ENCODE measurements around the gene COL24A1. TPM values are rescaled to one million over a fixed set of nuclear protein-coding genes. Genes with fewer than 3 reads are reported as not detected.

Gene COL24A1
- total RNA-seq, 1 experiment from 2014 or later: 0.35 TPM

DNA sequence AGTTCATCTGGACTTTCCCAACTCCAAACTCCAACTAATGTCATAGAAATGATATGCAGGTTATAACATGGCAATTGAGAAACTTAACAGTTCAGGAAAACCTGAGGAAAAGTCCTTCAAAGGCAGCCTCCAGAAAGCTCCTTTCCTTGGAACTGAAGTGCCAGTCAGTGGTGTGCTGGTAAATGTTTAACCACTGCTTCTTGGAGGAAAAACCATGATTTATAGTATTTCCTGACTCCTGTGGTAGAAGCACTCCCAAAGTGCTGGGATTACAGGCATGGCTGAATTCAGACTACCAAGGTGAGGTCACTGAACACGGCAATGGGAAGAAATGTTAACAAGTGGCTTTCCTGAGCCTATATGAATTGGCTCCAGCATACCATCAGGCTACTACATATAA, 421.6 kb downstream of the COL24A1 start:
- Histone ChIP-seq H3K23me2 (ENCODE audit: insufficient read length, low read depth, low read length, poor library complexity, severe bottlenecking) (no peaks in the 10 kb centered on the region), H4K91ac (ENCODE audit: insufficient read length, low read depth, low read length) (no peak overlapping the region), H3K4ac (ENCODE audit: low read depth, low read length) (no peak overlapping the region), H3K9ac (ENCODE audit: extremely low read depth, insufficient read length, low read length) (no peak overlapping the region), H3K79me2 (ENCODE audit: insufficient read depth, low read length) (no peaks in the 10 kb centered on the region), H2BK20ac (ENCODE audit: low read depth, low read length, poor library complexity, severe bottlenecking) (no peak overlapping the region), H3K4me2 (ENCODE audit: insufficient read depth, insufficient read length, low read length) (no peak overlapping the region), H4K5ac (ENCODE audit: insufficient read length, low read depth, low read length) (no peak overlapping the region), H3T11ph (ENCODE audit: low read length) (no peak overlapping the region), H3K27ac (ENCODE audit: insufficient read length, low read depth, low read length) (no peak overlapping the region), H3K27me3 (ENCODE audit: insufficient read depth, low read length) (no peaks in the 10 kb centered on the region), H2BK120ac (ENCODE audit: low read depth, low read length, poor library complexity, severe bottlenecking) (no peak overlapping the region), H3K4me1 (ENCODE audit: insufficient read depth, low read length) (no peaks in the 10 kb centered on the region), H3K79me1 (ENCODE audit: insufficient read depth, low read depth, low read length, poor library complexity, severe bottlenecking) (no peaks in the 10 kb centered on the region), H2BK12ac (ENCODE audit: insufficient read length, low read depth, low read length) (no peak overlapping the region), H3K14ac (ENCODE audit: insufficient read depth, low read length) (no peak overlapping the region), H3K56ac (ENCODE audit: insufficient read length, low read depth, low read length) (no peak overlapping the region), H3K23ac (ENCODE audit: insufficient read length, low read depth, low read length) (no peak overlapping the region), H4K20me1 (ENCODE audit: control insufficient read depth, insufficient read depth, insufficient read length) (no peaks in the 10 kb centered on the region), H2BK15ac (ENCODE audit: low read depth, low read length) (no peak overlapping the region), H3K9me3 (ENCODE audit: control insufficient read depth, low read depth, low read length) (no peaks in the 10 kb centered on the region), H2BK5ac (ENCODE audit: insufficient read length, low read length) (no peak overlapping the region), H2AFZ (ENCODE audit: low read length) (no peak overlapping the region), H2AK5ac (ENCODE audit: insufficient read length, low read length) (no peak overlapping the region), H3K18ac (ENCODE audit: insufficient read length, low read depth, low read length) (no peak overlapping the region), H4K8ac (replicated peaks; ENCODE audit: insufficient read length, low read depth, low read length) (no peak overlapping the region)
- Mint-ChIP-seq H3K4me1 (no peaks in the 10 kb centered on the region), H3K9me3 (no peaks in the 10 kb centered on the region), H3K27me3 (ENCODE audit: low read depth) (no peaks in the 10 kb centered on the region), H3K36me3 (ENCODE audit: insufficient read depth in 1 of 3, low read depth in 3 of 3) (no peaks in the 10 kb centered on the region), H3K27ac (no peak overlapping the region), H3K4me3 (no peak overlapping the region)
- no CpG with 5 or more reads among the region's 1 CpG for WGBS (ENCODE audit: extremely low coverage, insufficient read length, low lambda C conversion rate)
- no peak for DNase-seq
- TF ChIP-seq, protein P1, sequence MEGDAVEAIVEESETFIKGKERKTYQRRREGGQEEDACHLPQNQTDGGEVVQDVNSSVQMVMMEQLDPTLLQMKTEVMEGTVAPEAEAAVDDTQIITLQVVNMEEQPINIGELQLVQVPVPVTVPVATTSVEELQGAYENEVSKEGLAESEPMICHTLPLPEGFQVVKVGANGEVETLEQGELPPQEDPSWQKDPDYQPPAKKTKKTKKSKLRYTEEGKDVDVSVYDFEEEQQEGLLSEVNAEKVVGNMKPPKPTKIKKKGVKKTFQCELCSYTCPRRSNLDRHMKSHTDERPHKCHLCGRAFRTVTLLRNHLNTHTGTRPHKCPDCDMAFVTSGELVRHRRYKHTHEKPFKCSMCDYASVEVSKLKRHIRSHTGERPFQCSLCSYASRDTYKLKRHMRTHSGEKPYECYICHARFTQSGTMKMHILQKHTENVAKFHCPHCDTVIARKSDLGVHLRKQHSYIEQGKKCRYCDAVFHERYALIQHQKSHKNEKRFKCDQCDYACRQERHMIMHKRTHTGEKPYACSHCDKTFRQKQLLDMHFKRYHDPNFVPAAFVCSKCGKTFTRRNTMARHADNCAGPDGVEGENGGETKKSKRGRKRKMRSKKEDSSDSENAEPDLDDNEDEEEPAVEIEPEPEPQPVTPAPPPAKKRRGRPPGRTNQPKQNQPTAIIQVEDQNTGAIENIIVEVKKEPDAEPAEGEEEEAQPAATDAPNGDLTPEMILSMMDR (conservative IDR thresholded peaks at IDR 0.05): no peak
